GM18520 (cell line): ENCODE data around the gene LENG8.
"Not testable (repeated sequence)": the region's sequence is repeated elsewhere in the genome, so short reads cannot be mapped to it uniquely, and the experiment has no call there.

Experiments used
- ATAC-seq: cut with Tn5 transposase; IDR thresholded peaks from one replicate; pipeline ENCODE4 v1.9.1; 2021; ENCODE audit not compliant: unreplicated experiment

Gene LENG8

GRCh38 chr19:54478677-54479266 is 29.8 kb downstream of the LENG8 start:
- ATAC-seq, result no peak

DNA sequence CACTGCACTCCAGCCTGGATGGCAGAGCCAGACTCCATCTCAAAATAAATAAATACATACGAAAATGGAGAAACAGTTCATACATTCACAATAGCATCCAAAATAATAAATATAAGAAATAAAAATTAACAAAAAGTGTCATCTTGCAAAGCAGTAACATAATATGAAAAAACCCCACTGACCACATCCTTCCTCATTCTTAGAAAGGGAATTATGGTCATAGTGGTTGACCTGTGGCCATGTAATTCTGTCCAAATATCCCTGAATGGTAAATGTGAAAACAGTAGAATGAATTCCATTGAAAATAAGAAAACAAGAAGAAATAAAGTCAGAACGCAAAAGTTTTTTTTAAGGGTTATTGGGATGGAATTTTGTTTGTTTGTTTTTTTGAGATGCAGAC is 31.1 kb downstream of the LENG8 start:
- no peak for ATAC-seq

- no peak for ATAC-seq
These were observed 32.4 kb downstream of the LENG8 start for GRCh38 chr19:54481326-54481930.

GRCh38 chr19:54482889-54483288 is 33.9 kb downstream of the LENG8 start:
- no peak for ATAC-seq

GRCh38 chr19:54484451-54484850 is 35.5 kb downstream of the LENG8 start:
- ATAC-seq, result no peak

GRCh38 chr19:54485851-54486250 is 36.9 kb downstream of the LENG8 start:
- no peak for ATAC-seq

GRCh38 chr19:54489341-54489740 is 40.3 kb downstream of the LENG8 start:
- ATAC-seq, result no peak

DNA sequence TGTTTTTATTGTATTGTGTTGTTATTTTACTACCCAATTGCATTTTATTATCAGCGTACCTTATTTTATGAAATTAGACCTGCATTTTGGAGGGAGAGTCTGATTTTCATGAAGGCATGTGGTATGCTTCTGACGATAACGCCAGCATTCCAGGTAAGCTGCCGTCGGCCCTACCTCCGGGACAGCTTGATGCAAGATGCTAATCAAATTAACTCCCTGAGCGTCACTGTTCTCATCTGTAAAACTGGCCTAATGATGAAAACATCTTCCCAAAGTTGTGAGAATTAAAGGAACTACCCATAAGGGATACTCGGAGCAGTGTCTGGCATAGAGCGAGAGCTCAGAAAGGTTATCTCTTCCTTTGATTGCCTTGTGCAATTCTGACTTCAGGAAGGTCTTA is 40.8 kb downstream of the LENG8 start:
- no peak for ATAC-seq

GRCh38 chr19:54492568-54492967 is 43.6 kb downstream of the LENG8 start:
- ATAC-seq, result no peak

- ATAC-seq, result not testable (repeated sequence)
These were observed 44.1 kb downstream of the LENG8 start for GRCh38 chr19:54493056-54493455.

- no peak for ATAC-seq
These were observed 45.1 kb downstream of the LENG8 start for GRCh38 chr19:54493967-54494585.

DNA sequence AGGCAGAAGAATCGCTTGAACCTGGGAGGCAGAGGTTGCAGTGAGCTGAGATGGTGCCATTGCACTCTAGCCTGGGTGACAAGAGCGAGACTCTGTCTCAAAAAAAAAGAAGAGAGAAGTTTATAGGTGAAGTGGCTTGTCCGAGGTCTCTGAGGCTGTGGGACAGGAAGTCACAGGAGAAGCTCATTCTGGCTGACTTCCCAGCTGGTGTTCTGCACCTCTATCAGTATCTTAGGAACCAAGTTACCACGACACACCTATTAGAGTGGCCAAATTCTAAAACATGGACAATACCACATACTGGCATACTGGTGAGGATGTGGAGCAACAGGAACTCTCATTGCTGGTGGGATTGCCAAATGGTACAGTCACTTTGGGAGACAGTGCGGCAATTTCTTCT is 46.3 kb downstream of the LENG8 start:
- not testable (repeated sequence) for ATAC-seq

DNA sequence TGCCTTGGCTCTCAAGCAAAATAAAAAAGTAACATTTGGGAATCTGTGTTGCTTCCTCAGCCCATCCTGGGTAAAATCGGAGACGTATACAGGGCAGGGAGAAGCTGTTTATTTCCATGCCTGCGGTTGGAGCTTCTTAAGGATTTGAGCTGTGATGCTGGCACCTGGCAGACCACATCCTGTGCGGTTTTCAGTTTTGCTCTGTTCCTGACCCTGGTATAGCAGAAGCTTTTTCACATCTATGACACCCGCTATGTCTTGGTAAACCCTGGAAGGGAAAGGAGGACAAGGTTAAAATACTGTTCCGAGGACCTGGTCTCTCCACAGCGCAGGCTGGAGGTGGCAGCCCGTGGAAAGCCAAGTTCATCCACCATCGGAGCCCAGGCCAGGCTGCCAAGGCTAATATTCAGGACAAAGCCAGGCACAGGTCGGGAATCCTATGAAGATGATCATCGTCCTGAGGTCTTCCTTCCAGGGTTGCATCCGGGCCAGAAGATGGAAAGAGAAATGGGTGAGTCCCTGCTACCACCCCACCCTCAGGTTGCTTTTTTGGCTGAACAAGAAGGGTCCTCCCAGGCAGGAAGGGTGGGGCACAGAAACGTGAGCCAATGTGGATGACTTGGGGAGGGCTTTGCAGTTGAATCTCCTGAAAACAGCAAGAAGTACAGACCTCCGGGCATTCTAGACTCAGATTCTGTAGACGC is 48.9 kb downstream of the LENG8 start:
- ATAC-seq, result not testable (repeated sequence)

DNA sequence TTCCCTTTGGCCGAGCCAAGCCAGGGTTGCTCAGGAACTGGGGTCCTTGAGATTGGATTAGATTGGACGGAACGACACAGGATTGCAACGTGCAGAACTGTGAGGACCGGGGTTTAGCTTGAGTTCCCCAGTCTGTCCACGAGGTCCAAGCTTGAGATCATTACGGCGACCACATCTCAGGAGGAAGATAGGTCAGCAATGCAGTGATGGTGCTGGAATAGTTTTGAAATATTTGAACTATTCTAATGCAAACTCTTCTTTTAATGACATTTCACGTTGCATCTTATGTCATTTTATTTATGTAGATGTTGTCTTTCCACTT is 49.4 kb downstream of the LENG8 start:
- not testable (repeated sequence) for ATAC-seq

GRCh38 chr19:54502518-54503048 is 53.6 kb downstream of the LENG8 start, which contains the start of gene LAIR2:
TSS of gene LAIR2 (plus strand) at chr19:54502831. CDS start at chr19:54502919, 88 bp downstream.
- ATAC-seq, result no peak

DNA sequence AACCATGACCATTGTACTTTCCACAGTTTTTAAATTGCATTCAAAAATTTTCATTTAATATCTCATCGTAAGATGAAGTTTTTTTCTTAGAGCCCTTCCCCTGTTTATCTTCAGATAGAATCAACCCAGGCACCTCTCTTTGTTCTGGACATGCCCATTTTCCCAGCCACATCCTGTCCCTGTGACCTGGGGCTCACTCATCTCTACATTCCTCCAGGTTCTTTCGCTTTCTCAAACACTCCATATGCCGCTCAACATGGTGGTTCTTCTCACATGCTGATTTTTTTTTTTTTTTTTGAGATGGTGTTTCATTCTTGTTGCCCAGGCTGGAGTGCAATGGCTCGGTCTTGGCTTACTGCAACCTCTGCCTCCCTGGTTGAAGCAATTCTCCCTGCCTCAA is 56.5 kb downstream of the LENG8 start:
- ATAC-seq, result not testable (repeated sequence)

- no peak for ATAC-seq
These were observed 57.1 kb downstream of the LENG8 start for GRCh38 chr19:54506079-54506478.

GRCh38 chr19:54507038-54507717 is 58.2 kb downstream of the LENG8 start:
- ATAC-seq, result not testable (repeated sequence)

- no peak for ATAC-seq
These were observed 58.8 kb downstream of the LENG8 start for GRCh38 chr19:54507824-54508223.

DNA sequence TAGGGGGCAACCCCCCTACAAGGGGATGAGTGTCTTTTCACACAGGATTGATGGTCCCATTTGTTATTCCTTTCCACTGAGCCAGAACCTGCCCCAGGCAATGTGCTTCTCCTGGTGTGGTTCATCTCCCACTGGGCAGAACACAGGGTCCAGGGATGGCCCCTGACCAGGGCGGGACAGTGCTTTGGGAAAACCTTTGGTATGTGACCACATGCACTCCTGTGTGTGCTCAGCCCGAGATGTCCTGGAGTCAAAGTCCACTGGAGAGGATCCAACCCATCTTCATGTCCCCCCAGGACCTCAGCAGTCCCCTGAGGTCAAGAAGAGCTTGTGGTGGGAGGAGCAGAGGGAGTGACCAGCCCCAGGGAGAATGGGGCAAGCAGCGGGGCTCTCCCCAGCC is 59.5 kb downstream of the LENG8 start:
- ATAC-seq, result not testable (repeated sequence)
